ENCODE results near the gene MALT1. TPM values are rescaled to one million over a fixed set of nuclear protein-coding genes. Genes with fewer than 3 reads are reported as not detected.

Gene MALT1
- total and polyA plus RNA-seq, 9 of the 15 experiments (the other 6 are each of a cell fraction or from before 2014, with no cell fraction given), result 0.14 to 1.6 (median 0.32) TPM

GRCh38 chr18:58781627-58782194 is 110.4 kb downstream of the MALT1 start (continued):
- TF ChIP-seq IRF2 (CRISPR knock-in tag; IDR thresholded peaks at IDR 0.05), result no peak
- TF ChIP-seq NR0B1 (IDR thresholded peaks at IDR 0.05; ENCODE audit: partially characterized antibody), result no peak
- no peak for TF ChIP-seq NFYB (IDR thresholded peaks at IDR 0.05; ENCODE audit: extremely low read depth, insufficient read length)
- no peak for TF ChIP-seq ZFPM2 (CRISPR knock-in tag; IDR thresholded peaks at IDR 0.05)
- no peak for TF ChIP-seq CBFA2T2 (conservative IDR thresholded peaks at IDR 0.05)
- TF ChIP-seq ARID2 (IDR thresholded peaks at IDR 0.05), result peak; percentile 70
- TF ChIP-seq CTCF (IDR thresholded peaks at IDR 0.05 in 2 of 3, conservative IDR thresholded peaks at IDR 0.05 in 1 of 3; ENCODE audit: insufficient read depth in 2 of 3, low read depth in 1 of 3, low read length in 3 of 3), result peak; percentile 51 to 74 (median 63)
- TF ChIP-seq HNRNPL (IDR thresholded peaks at IDR 0.05; ENCODE audit: low read depth, low read length), result no peak
- no peak for TF ChIP-seq RBM34 (IDR thresholded peaks at IDR 0.05; ENCODE audit: borderline replicate concordance, insufficient read depth, low read length)
- TF ChIP-seq JUN (IDR thresholded peaks at IDR 0.05; ENCODE audit: borderline replicate concordance, low read depth, low read length), result no peak
- TF ChIP-seq JUN (CRISPR knock-in tag; IDR thresholded peaks at IDR 0.05; ENCODE audit: borderline replicate concordance), result no peak
- no peak for TF ChIP-seq MLX (CRISPR knock-in tag; conservative IDR thresholded peaks at IDR 0.05)
- no peak for TF ChIP-seq EZH2 (IDR thresholded peaks at IDR 0.05; ENCODE audit: borderline replicate concordance, low read depth, low read length)
- TF ChIP-seq STAG1 (CRISPR knock-in tag; IDR thresholded peaks at IDR 0.05; ENCODE audit: borderline replicate concordance), result peak; percentile 27; the same call in 1 of the 2 replicates
- TF ChIP-seq CC2D1A (IDR thresholded peaks at IDR 0.05), result 0 out of 2 replicates have a peak, but pooled peaks have one; percentile 49
- TF ChIP-seq BRD4 (IDR thresholded peaks at IDR 0.05), result no peak
- peak; percentile 66 for TF ChIP-seq DEAF1 (CRISPR knock-in tag; IDR thresholded peaks at IDR 0.05)
- TF ChIP-seq SMAD3 (CRISPR knock-in tag; conservative IDR thresholded peaks at IDR 0.05), result no peak
- no peak for TF ChIP-seq ZBTB7A (IDR thresholded peaks at IDR 0.05; ENCODE audit: borderline replicate concordance, control insufficient read depth, low read depth, low read length)
- no peak for TF ChIP-seq ZBTB2 (IDR thresholded peaks at IDR 0.05)
- TF ChIP-seq ZNF274 (IDR thresholded peaks at IDR 0.05; ENCODE audit: borderline replicate concordance, low read depth, low read length), result no peak
- TF ChIP-seq THRAP3 (IDR thresholded peaks at IDR 0.05; ENCODE audit: borderline replicate concordance), result no peak

Data from K562 (cell line).